GM12864 (cell line): ENCODE data around the gene CACNA1C.

Source experiments
- DNase-seq: peaks from one replicate; pipeline ENCODE4 v3.0.0-alpha.2; 2011; ENCODE audit warnings: low read depth
- H3K4me3 ChIP-seq: 2 replicates; pipeline ENCODE4 v1.5.1; 2011; ENCODE audit warnings: mild to moderate bottlenecking, low read depth, low read length, control low read depth
- TF ChIP-seq, protein P1 (sequence below): IDR thresholded peaks from 2 replicates; pipeline ENCODE4 v1.5.1; 2011; ENCODE audit warnings: low read depth, mild to moderate bottlenecking, moderate library complexity, low read length, control low read depth, inconsistent platforms; ENCODE audit errors: missing control alignments

The CACNA1C gene

GRCh38 chr12:2013086-2013485, 39.7 kb upstream of the CACNA1C start:
- no peak for DNase-seq
- H3K4me3 ChIP-seq = no peak overlapping the region
- TF ChIP-seq, protein P1, sequence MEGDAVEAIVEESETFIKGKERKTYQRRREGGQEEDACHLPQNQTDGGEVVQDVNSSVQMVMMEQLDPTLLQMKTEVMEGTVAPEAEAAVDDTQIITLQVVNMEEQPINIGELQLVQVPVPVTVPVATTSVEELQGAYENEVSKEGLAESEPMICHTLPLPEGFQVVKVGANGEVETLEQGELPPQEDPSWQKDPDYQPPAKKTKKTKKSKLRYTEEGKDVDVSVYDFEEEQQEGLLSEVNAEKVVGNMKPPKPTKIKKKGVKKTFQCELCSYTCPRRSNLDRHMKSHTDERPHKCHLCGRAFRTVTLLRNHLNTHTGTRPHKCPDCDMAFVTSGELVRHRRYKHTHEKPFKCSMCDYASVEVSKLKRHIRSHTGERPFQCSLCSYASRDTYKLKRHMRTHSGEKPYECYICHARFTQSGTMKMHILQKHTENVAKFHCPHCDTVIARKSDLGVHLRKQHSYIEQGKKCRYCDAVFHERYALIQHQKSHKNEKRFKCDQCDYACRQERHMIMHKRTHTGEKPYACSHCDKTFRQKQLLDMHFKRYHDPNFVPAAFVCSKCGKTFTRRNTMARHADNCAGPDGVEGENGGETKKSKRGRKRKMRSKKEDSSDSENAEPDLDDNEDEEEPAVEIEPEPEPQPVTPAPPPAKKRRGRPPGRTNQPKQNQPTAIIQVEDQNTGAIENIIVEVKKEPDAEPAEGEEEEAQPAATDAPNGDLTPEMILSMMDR = no peak

GRCh38 chr12:2013527-2014223, 39.1 kb upstream of the CACNA1C start:
- no peak for DNase-seq
- TF ChIP-seq, protein P1 = no peak
- no peak overlapping the region for H3K4me3 ChIP-seq

- no peak for DNase-seq
- TF ChIP-seq, protein P1 = no peak
- H3K4me3 ChIP-seq = no peak overlapping the region
Measured at GRCh38 chr12:2014231-2014630, 38.6 kb upstream of the CACNA1C start.

DNA sequence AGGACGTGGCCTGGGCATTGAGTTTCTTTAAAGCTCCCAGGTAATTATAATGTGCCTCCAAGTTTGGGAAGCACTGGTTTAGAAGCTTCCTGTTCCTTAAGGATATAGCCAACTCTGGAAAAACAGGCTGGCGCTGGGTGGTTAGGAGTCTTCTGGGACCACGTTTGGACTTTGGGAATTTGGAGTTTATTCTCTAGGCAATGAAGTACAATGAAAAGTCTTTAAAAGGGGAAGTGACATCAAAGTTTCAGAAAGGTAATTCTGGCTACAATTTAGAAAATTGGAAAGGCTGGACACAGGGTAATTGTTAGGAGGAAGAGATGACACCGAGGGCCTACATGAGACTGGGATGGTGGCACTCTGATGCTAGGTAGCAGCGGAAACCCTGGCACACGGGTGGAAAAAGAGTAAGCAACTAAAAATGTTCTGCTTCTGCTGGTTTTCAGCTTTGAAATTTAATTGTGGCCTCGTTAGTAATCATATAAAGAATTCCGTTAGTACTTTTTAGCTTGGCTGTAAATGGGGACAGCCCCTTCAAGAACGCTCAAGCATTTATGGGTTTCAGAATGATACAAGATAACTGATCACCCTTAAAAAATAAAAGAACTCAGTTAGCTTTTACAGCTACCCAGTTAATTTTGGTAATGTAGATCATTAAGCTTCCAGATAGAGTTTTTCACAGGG, 35.8 kb upstream of the CACNA1C start:
- TF ChIP-seq, protein P1 = no peak
- no peak for DNase-seq

GRCh38 chr12:2017546-2018337, 35.0 kb upstream of the CACNA1C start:
- TF ChIP-seq, protein P1 = no peak
- H3K4me3 ChIP-seq = no peak overlapping the region
- no peak for DNase-seq

More for the DNA sequence above, 35.8 kb upstream of the CACNA1C start:
- no peak overlapping the region for H3K4me3 ChIP-seq

GRCh38 chr12:2018391-2018790, 34.4 kb upstream of the CACNA1C start:
- TF ChIP-seq, protein P1 = no peak
- no peak overlapping the region for H3K4me3 ChIP-seq
- DNase-seq = no peak
